DMS 273 treated with DMSO at 0.1 percent for 48 hours (cell line): ENCODE results near the gene AKAP8L.
"Not testable (repeated sequence)": the region's sequence is repeated elsewhere in the genome, so short reads cannot be mapped to it uniquely, and the experiment has no call there.

ENCODE experiments used
- DNase-seq: peaks from one replicate; lab custom pipeline; 2025; lab: John Stamatoyannopoulos, UW

The AKAP8L gene

DNA sequence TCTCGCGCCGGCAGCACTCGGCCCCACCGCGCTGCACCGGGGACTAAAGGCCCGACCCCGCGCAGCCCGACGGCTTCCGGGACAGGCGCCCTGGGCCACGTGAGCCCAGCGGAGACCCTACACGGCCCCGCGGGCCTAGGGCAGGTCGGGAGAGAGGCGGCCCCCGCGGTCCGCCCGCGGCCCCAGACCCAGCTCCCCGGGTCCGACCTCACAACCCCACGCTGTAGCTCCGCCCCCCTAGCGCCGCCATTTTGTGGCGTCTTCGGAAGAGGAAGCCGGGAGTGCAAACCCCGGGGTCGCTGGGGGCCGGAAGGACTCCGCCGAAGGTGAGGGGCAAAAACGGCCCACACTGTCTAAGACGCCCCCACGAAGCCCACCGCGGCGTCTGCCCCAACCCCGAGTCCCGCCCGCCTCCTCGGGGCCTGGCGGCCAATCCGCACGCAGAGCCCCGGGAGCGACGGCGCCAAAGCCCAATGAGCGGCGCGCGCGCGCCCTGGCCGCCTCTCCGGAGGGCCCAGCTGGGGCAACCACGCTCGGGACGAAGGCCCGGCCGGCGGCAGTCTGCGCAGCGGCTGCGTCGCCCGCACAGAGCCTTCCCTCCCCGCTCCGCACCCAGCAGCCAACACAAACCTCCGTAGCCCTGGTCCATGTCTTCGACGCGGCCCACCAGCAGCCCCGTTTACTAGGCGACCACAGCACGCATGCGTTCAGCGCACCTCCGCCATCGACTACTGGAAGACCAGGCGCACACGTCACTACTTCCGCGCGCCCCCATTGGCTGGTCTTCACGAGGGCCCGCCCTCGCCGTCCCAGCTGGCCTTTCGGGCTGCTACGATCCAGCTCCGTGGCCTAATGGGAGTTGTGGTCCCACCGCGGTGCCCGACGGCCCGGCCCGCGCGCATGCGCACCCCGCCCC lies 39.4 kb downstream of the AKAP8L start, which contains the start of gene AKAP8:
Gene AKAP8 (minus strand): TSS at position 705 of the 916 bp plus-strand sequence. CDS start 56 bp downstream, at position 649.
- peak; percentile 94 for DNase-seq

DNA sequence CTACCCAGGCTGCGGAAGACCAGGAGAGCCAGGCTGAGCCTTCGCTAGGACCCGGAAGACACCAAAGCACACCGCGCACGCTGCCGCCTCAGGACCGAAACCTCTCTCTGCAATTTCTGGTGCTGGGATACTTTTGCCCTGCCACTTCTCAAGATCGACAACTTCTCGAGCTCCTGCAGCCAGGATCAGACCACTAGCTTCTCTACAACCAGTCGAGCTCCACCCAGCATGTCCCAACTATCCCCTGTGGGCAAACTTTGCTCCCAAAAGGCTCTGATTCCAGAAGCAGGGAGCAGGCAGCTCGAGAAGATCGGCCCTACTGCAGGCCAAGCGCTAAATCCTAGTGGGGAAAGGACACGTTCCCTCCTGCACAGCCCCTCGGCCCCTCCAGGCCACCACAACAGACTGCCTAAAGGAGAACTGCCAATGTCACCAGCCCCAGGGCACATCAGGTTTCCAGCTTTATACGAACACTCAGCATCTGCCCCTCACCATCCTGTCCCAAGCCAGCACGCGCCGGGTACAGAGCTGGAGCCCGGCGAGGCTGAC lies 40.2 kb downstream of the AKAP8L start:
- peak; percentile 26 for DNase-seq

DNA sequence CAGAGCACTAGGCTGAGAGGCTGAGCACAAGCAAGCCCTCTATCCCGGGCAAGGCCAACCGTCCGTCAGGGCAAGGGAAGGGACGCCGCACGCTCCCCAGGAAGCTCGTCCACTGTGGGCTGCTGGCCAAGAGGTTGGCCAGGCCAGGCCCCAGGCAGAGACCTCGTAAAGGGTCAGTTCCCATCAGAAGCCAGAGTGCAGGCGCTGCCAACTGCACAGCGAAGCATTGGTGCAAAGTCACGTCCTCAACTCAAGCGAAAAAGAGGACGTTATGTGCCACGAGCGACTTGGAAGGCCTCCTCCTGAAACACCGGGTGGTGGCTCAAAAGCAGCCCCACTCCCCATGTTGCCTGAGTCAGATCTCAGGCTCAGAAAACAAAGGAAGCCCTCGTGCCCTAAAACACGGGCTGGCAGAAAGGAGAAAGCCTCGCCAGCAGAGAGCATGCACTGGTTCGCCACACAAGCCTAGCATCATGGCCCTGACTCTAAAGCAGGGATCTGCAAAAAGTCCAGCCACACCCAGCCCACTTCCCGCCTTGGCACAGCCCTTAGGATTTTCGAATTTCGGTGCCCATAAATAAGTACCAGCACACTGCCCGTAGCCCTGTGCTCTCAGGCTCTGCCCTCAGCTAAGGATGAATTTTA lies 43.9 kb downstream of the AKAP8L start:
- no peak for DNase-seq

DNA sequence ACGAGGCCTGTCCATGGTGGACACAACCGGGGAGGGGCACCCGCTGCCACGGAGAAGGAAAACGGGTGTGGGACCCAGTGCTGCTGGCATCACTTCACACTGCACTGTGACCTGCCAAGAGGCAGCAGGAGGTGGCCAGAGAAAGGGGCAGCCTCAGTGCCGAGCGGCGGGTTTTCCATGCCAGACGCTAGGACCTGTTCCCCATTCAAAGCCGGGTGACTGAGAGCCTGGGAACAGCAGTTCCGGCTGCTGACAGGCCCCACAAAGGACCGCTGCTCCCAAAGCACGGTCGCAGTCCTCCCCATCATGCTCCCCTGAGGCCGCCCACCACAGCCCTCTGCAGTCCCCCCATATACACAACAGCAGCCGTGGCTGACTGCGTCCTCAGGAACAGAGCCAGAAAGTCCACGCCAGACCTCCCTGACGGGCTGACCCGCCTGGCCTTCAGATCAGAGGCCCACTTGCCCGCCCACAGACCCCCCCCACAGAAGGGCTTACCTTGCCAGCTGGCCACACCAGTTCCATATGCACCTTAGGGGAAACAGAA lies 44.6 kb downstream of the AKAP8L start:
- DNase-seq, result no peak

DNA sequence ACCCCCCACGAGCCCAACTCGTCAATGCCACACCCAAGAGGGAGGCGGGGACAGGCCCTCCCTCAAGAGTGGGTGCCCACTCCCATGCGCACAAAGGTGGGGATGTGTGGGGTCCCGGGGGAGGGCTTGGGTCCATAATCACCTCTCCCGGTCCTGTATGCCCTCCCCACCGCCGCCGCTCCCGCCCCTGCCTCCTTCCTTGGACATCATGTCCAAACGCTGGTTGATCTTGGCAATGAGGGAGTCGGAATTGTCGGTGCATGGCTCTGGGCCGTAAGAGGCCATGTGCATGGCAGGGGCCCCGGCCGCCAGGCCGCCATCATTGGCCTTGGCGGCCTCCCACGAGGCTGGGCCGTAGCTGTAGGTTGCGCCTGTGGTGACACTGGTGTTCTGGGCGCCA lies 45.1 kb downstream of the AKAP8L start:
- DNase-seq, result no peak

DNA sequence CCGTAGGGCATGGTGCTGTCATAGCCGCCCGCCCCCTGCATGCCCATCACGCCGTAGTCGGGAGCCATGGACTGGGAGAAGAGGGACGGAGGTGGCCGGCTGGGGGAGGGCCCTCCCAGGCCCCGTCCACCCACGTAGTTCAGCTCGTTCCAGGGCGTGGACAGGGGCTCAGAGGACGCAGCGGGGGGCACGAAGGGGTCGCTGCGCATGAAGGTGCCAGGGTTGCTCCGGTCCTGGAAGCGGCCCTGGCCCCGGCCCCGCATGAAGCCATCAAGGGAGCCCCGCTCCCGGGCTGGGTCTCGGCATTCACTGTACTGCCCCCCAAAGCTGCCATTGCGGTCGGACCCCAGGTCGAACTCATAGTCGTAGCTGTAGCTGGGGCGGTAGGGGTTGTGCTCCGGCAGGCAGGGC lies 45.9 kb downstream of the AKAP8L start:
- no peak for DNase-seq

DNA sequence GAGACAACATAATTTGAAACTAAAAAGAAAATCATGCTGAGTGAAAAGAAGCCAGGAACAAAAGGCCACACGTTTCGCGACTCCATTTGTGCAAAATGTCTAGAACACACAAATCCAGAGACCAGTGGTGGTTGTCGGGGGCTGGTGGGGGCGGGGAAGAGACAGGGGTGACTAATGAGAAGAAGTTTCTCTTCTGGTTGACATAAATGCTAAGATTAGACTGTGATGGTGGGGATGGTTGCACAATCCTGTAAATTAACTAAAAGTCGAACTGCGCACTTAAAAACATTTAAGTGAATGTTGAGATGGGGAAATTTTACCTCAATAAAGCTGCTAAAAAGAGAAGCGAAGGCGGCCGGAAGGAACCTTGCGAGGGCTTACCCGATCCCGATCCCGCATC lies 46.3 kb downstream of the AKAP8L start:
- DNase-seq, result no peak

DNA sequence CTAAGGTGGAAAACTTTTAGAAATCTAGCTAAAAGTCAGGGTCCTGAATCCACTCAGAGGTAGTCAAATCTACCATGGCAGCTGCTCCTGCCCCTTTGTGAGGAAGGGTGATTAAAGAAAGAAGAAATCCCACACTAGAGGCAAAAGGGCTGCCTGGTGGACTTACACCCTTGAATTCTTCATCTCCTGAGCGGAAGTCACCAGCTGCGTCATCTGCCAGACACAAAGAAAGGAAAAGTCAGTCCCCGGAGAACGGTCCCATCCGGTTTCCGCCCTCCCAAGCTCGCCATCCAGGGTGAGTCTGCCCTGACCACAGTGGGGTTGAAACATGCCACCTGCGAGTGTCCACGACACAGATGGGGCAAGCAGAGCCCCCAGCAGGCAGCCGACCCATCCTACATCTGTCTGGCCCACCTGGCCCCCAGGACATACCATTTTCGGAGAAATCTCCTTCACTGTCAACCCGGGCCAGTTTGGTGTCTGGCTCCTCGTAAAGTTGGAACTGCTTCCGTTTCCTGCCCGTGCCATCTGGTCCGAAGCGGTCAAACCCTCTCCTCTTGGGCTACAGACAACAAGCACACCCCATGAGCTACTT lies 46.9 kb downstream of the AKAP8L start:
- no peak for DNase-seq

DNA sequence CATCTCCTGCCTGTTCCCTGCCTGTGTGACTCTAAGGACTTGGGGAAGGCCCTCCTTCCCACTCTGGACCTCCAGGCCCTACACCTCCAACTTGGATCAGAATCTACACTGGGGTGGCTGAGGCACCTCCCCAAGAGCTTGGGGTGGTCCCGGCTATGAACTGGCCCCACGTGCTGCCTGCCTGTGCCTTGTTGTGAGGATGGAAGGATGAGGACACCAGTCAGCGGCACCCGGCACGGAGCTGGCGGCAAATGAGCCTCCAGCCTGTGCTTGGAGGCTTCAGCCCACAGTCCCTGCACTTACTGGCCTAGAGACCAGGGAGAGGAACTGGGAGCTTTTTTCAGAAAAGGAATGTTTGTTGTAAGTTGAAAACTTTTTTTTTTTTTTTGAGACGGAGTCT lies 47.7 kb downstream of the AKAP8L start:
- no peak for DNase-seq

DNA sequence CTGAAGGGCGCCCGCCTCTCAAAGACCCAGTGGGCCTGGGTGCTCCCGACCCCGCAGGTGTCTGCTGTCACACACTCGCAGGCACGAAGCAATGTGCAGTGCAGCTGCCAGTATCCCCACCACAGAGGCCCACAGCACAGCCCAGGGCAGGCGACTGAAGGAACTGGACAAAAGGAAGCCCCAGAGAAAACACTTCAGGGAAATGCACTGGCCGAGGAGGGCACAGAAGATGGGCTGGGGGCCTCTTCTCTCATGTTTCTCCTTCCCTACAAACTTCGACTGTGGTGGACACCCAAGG lies 49.2 kb downstream of the AKAP8L start:
- no peak for DNase-seq

DNA sequence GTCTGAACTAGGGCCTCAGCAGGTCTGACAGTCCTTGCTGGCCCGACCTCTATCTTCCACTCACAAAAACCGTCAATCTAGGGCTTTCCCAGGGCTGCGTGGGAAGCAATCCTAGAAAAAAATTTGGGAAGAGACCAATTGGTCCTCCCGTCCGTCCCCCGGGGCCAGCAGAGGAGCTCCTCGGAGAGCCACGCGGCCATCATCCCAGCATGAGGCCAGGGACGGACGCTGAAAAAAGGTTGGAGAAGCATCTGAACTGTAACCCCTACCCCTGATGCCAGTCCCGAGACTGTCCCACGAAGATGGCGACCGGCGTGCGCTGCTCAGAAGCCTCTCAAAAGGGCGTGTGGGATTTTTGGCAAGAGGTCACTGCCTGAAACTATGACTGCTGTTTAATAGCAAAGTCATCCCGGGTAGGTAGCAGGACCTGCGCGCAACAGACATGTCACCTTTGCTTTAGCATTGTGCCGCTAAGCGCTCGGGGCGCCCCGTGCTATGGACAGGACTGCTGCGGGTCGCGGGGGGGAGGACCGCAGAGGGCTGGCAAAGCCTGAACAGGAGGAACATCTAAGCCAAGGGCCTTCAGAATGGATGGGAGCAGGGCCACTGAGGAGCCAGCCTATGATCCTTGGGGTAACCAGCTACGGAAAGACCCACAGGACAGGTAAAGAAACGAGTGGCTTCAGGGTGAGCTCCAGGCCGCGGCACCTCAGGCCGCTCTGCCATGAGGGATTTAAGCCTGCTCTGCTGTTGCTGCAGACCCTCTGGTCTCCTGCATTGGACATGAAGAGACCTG lies 49.8 kb downstream of the AKAP8L start:
- no peak for DNase-seq

DNA sequence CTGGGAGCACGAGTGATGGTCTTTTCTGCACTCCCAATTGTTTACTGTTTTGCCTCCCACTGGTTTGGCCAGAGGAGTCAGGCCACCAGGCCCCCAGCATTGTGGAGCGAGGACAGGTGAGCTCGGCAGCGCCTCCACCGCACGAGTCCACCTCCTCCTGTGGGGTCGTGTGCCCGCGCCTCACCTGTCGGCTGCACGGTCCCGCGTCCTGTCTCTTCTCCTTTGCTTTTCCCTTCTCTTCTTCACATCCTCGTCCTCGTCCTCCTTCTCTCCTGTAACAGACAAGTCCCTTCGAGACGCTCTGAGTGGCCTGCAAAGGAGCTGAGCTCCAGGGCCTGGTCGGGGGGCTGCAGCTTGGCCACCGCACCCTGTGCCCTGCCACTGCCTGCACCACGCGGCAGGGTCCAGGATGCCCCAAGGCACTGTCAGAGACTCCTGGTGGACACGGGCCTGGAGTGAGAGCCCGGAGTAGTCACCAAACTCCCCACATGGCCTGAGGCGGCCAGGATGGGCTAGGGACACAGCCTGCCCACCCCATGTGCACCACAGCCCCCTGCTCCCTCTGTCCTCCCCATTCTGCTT lies 50.6 kb downstream of the AKAP8L start:
- no peak for DNase-seq

DNA sequence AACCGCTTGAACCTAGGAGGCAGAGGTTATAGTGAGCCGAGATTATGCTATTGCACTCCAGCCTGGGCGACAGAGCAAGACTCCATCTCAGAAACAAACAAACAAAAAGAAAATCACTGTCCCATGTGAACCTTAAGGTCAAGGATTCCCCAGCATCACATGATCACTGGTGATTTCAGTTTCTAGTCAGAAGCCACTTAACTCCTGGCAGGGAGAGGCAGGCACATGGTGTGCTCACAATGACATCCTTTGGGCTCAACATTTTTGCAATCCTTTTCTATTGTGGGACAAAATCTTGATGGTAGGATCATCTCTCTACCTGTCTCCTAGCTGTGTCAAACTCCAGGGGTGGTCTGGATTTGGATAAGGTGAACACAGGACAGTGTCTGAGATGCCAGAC lies 51.3 kb downstream of the AKAP8L start:
- no peak for DNase-seq

DNA sequence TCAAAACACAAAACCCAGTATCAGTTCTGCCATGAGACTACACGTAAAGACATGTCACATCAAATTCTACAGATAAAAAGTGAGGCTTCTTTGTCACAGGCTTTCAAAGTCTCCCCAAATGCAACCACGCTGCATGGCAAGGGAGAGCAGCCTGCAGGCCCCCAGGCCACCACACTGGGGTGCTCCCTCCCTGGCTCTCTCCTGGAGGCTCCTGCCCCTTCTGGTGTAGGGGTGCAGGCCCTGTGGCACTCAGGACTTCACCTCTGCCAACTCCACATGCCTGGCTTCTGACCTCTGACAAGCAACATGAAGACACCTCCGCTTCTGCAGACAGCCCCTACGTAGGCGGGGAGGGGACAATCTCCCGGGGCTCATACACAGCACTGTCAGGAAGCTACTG lies 53.5 kb downstream of the AKAP8L start:
- no peak for DNase-seq

DNA sequence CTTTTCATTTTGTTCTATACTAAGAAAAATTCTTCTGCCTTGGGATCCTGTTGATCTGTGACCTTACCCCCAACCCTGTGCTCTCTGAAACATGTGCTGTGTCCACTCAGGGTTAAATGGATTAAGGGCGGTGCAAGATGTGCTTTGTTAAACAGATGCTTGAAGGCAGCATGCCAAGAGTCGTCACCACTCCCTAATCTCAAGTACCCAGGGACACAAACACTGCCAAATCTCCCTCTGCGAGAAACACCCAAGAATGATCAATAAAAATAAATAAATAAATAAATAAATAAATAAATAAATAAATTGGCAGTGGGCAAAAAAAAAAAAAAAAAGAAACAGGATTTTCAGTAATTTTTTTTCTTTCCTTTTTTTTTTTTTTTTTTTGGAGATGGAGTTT lies 55.0 kb downstream of the AKAP8L start:
- not testable (repeated sequence) for DNase-seq

DNA sequence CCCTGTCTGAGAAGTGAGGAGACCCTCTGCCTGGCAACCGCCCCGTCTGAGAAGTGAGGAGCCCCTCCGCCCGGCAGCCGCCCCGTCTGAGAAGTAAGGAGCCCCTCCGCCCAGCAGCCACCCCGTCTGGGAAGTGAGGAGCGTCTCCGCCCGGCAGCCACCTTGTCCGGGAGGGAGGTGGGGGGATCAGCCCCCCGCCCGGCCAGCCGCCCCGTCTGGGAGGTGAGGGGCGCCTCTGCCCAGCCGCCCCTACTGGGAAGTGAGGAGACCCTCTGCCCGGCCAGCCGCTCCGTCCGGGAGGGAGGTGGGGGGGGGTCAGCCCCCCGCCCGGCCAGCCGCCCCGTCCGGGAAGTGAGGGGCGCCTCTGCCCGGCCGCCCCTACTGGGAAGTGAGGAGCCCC lies 55.7 kb downstream of the AKAP8L start:
- not testable (repeated sequence) for DNase-seq

DNA sequence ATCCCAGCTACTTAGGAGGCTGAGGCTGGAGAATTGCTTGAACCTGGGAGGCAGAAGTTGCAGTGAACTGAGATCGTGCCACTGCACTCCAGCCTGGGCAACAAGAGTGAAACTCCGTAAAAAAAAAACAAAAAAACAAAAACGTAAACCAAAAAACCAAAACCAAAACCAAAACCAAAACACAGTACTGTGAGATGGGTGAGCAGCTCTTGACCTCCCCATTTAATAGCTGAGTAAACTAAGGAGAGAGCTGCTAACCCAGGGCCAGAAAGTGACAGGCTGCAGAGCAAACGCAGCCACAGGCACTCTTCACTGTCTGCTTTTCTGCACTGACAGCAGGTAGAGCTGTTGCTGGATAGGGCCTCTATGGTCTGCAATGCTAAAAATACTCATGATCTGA lies 58.8 kb downstream of the AKAP8L start:
- DNase-seq, result not testable (repeated sequence)

DNA sequence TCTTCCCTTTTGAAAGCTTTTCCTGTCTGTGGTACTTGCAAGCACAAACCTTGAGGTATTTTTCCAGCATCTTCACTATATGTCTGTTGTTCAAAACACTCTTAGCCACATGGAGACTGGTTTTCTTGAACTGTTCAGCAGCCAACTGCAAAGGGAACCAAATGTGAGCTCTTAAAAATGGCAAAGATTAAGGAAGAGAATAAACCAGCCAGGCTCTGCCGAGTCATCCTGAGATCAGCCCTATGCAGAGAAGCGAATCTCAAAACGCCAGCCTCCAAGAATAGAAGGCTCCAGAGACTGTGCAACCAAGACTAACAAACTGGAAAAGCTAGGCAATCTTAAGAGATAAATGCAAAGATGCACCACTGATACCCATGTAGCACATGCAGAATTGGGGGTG lies 59.9 kb downstream of the AKAP8L start:
- no peak for DNase-seq

DNA sequence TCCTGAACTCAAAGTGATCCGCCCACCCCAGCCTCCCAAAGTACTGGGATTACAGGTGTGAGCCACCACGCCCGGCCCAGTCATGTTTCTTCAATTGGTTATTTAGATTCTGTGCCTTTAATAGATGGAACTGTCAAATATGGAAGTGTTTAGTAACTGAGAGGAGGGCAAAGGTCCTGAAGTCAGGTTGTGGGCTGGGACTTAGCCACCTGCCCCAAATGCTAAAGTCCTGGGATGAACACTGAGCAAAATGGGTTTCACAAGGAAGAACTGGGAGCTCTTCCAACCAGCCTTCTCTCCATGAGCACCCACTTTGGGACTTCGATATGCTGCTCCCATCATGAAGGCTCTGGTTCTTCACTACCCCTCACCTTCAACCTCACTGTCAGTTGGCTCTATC lies 60.9 kb downstream of the AKAP8L start:
- DNase-seq, result no peak

DNA sequence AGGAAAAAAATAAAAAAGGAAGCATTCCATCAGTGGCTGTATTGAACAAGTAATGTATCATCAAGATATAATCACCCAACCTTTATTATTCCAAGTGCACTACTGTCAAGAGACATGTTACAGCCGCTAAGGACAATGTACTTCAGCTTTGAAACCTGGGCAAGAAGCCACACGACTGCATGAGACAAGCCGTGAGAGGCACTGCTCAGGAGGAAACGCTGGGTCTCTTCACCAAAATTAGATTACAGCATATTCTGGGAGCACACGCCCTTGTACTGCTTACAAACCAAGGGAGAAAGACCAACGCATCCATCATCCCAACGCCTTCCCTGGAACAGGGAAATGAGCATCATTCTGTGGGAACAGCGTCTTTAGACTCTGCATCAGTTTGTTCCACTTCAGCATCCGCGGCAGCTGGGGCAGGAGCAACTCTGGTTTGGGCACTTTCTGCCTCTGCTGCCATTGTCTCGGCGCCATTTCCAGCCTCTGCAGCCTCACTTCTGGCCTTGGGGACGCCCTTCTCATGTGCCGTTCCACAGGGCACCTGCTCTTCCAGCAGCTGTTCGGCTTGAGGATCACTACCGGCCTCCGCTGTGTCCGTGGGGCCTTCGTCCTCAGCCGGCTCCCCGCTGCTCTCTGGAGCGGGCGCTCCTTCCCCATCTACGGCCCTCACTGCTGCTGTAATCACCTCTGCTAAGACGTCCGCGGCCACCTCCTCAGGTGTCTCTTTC lies 64.1 kb downstream of the AKAP8L start:
- DNase-seq, result no peak

DNA sequence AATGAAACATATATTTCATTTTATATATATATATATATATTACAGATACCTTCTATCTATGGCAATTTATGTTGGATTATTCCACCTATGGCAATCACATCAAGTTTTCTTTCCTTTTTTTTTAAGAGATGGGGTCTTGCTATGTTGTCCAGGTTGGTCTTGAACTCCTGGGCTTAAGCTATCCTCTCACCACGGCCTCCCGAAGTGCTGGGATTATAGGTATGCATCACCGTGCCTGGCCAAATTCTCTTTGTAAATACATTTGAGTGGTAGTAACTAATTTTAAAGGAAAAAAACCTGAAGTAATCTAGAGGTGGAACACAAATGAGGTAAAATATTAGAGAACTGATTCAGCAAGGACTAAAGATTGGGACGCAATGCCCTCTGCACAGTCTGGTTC lies 64.9 kb downstream of the AKAP8L start:
- DNase-seq, result no peak
